GM13976 (cell line): ENCODE measurements around the gene FAU.
A peak's percentile ranks its signal among the peaks of the same experiment; 100 is the strongest.

Experiments
- DNase-seq: peaks from one replicate; pipeline ENCODE4 v3.0.0; 2012; ENCODE audit warnings: low spot score
- CTCF ChIP-seq: IDR thresholded peaks from 2 replicates; pipeline ENCODE4 v1.5.1; 2012; ENCODE audit warnings: borderline replicate concordance, mild to moderate bottlenecking; ENCODE audit not compliant: insufficient read depth; ENCODE audit errors: extremely low read depth, missing control alignments, control extremely low read depth
- in situ Hi-C: fragments of 300-500 bp; cut with MboI; formaldehyde crosslinking; loops from one replicate; pipeline ENCODE4 v1.12.0; 2022; ENCODE audit warnings: low sequenced_read_pairs, mixed read lengths, inconsistent platforms; ENCODE audit not compliant: unreplicated experiment

FAU gene

GRCh38 chr11:65110354-65110861 is 11.5 kb downstream of the FAU start:
- DNase-seq: peak; percentile 92
- peak; percentile 91 for TF ChIP-seq CTCF
- in situ Hi-C loops: no loop called here

- TF ChIP-seq CTCF: no peak
- in situ Hi-C loops: no loop called here
- DNase-seq: peak; percentile 35
Observed at GRCh38 chr11:65109231-65110198, 12.4 kb downstream of the FAU start.

- in situ Hi-C loops: no loop called here
- TF ChIP-seq CTCF: no peak
- no peak for DNase-seq
Observed at GRCh38 chr11:65108469-65109123, 13.3 kb downstream of the FAU start.

DNA sequence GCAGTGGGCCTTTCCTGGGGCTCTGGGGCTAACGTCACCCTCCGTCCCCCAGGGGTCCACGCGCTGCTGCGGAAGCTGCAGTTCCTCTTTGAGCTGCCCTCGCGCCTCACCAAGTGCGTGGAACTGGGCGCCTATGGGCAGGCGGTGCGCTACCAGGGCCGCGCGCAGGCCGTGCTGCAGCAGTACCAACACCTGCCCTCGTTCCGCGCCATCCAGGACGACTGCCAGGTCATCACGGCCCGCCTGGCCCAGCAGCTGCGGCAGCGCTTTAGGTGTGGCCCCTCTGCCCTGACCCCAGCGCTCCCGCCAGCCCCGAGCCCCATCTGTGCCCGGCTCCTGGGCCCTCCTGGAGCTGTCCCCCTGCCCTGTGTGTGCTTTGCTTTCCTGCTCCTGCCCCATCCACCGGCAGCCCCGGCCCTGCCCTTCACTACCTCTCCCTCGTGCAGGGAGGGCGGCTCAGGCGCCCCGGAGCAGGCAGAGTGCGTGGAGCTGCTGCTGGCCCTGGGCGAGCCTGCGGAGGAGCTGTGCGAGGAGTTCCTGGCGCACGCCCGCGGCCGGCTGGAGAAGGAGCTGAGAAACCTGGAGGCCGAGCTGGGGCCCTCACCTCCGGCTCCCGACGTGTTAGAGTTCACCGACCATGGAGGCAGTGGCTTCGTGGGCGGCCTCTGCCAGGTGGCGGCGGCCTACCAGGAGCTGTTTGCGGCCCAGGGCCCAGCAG is 14.0 kb downstream of the FAU start:
- no peak for DNase-seq
- no peak for TF ChIP-seq CTCF
- in situ Hi-C loops: no loop called here

DNA sequence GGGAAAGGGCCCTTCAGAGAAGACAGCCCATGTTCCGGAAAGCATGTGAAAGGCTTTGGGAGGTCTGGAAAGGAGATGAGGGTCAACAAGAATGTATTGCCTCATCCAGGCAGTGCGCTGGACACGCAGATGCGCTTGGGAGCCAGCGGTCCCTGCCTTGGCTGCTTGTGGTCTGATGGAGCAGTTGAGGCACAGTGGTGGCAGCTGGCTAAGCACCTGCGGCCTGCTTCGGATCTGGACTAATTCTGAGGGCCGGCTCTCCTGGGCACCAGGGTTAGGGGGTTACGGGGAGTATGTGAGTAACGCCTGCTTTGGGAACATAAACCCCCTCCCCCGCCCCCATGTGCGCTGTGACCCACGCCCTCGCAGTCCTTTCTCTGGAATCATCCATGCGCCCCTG is 14.9 kb downstream of the FAU start:
- TF ChIP-seq CTCF: no peak
- DNase-seq: no peak

DNA sequence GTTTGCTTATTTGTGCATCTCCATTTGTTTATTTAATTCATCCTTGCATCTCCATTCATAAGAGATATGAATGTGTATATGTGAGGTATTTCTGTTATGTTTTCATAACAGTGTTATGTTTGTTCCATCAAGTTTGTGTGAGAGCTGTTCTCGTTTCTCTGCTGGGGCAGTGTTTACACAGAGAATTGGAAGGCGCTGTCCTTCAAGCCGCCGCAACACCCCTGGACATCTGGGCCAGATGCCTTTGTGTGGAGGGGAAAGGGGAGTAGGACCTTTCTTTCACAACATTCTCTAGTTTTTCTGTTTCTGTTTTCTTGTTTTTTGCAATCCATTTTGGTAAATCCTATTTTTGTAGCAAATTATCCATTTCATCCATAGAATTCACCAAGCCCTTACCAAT is 17.3 kb downstream of the FAU start:
- no peak for DNase-seq
- in situ Hi-C loops: no loop called here
- no peak for TF ChIP-seq CTCF

More for the DNA sequence above, 14.9 kb downstream of the FAU start:
- in situ Hi-C loops: no loop called here
